Superior temporal gyrus (tissue), 1 donor: Measurements from ENCODE around the gene PITX1.

Source experiments
- DNase-seq: peaks from one replicate; pipeline ENCODE4 v3.0.0-alpha.2; 2016; ENCODE audit errors: extremely low spot score

Gene PITX1

DNA sequence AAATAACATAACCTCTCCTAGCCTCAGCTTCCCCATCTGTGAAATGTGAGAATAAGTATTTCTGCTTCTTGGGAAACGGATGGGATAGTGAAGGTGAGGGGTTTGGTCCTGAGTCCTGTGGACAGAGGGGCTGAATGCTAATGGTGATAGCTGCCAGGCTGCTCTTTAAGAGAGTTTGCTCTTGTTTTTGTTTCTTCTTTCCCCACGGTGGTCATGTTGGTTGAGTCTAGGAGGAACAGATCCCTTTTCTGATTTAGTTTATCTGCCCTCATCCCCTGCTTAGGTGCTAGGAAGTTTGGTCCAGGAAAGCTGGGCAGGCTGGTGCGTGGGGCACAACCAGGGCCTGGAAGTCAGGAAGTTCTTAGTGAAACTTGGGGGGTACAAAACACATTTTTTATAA is 7.7 kb upstream of the PITX1 start:
- DNase-seq, result no peak

DNA sequence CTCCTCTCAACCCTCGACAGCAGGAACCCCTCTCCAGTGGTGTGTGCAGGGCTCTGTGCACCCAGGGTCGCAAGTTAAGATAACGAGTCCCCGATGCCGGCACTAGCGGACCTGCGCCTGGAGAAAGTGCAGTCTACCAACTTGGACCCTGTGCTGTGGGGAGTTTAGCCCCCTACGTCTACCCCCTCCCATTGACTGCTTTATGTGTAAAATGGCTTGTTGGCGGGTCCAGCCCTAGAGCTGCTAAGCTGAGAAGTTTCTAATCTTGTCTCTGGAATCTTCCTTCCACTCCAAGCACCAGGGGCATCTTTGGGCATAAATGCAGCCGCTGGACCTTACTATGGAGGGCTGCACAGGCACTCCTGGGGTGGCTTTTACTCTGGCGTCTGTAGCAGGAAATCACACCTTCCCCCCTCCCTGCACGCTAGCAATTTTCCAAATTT is 7.1 kb upstream of the PITX1 start:
- DNase-seq, result no peak

DNA sequence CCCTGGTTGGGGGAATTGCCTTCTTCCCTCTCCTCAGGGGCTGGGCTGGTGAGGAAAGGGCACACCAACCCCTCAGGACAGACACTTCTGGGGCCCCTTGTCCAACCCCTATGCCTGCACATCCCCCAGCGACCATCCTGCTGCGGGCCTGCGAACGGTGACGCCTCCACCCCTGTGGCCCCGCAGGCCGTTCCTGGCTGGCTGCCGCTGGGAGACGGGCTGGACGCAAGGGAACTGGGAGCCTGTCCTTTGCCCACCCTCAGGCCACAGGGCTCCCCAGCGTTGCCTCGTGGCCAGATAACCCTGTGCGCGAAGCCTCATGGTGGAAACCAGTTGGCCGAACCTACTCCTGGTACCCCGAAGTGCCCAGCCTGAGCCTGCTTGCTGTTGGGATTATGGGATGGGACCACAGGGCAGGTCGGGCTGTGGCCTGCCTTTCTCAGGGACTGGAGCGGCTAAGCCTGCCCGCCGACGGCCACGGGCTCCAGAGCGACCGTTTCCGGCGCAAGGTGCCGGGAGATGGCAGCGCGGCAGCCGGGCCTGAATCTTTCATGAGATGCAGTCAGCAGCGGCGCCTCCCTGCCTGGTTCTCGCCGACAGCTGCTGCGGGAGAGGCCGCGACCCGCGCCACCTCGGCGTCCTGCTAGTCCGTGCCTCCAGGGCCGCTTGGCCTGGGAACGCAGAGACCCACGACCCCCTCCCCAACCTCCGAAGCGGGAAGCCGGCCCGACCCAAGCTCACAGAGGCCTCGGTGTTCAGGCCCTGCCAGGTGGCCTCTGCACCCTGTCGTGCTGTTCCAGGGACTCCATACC is 6.5 kb upstream of the PITX1 start:
- DNase-seq, result no peak

DNA sequence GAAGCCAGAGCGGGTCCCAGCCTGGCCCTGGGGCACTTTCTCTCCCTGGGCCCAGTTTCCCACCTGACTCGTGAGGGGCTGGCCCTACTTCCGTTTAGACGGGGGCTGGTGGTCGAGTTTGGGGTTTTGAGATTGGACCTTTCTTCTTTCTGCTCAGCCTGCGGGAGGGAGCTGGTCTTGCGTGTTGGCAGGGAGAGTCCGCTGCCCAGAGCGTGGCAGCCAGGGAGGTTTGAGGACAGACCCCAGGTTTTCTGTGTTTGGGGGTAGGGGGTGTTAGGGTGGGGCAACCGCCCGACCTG is 6.0 kb upstream of the PITX1 start:
- no peak for DNase-seq

DNA sequence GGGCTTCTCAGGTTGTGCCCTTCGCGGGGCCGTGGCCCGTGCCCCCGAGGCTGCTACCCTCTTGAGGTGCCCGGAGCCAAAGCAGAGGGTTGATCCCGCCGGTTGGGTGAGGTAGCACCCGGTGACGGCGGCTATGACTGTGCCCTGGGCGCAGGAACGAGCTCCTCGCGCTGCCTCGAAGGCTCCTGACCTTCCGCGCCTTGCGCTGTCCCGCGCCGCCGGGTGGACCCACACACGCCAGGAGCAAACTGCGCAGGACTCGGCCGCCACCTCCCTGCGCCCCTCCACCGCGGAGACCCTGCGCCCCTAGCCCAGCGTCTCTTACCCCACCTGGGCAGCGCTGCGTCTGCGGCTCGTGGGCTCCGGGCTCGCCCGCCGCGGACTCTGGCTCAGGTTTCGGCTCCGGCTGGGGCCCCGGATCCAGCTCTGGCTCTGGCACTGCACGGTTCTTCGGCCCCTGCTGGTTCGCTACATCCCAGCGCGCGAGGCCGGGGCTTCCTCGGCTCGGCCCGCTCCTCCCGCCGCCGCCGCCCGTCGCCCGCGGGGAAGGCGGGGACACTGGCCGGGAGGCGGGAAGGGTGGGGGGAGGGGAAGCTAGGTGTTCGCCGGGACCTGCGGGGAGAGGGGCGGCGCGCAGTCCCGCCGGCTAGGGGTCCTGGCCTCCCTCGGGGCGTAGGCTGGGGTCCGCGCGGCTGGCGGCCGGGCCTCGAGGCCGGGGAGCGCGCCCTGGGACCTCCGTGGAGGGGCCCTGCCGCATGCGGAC is 5.4 kb upstream of the PITX1 start:
- no peak for DNase-seq

DNA sequence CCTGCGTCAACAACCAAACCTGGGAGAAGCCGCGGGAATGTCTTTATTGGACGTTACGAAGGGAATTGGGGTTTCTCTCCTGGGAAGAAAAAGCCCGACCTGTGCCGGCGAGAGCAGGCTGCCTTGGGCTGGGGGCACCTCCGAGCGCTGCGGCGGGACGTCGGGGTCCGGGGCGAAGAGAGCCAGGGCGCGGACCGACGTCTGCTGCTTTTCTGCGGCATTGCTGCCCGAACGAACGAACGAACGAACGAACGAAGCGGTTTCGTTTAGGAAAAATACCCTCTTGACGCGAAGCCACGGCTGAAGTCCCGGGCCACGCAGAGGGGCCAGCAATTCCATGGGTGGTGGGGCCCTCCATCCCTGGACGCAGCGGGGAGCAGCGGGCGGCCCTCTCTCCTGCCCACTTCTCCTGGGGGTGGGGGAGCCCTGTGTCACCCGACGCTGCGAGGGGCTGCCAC is 4.8 kb upstream of the PITX1 start:
- DNase-seq, result no peak

DNA sequence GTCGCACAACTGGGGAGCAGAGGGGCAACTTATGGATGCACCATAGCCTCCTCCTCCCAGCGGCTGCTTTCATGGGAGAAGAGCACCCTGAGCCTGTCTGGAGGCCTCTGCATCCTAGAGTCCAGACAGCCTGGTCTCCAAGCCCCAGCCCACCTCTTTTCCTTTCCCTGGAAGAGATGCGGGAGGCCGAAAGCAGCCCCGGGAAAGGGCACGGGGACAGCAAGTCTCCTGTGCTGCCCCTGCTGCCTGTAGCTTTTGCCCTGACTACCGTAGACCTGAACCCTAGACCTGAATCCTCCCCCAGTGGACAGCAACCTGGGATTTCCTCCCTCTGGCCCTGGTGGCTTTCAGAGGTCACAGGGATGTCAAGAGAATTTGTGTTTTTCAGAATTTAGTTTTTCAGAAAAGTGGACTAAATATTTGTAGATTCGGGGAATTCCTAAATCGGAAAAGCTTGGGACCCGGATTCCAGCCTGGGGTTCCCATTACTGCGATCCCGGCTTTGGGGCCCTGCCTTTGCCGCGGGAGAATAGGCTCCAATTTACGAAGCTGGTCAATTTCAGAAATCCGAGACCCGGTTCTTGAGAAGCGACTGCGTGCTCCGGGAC is 4.3 kb upstream of the PITX1 start:
- no peak for DNase-seq

DNA sequence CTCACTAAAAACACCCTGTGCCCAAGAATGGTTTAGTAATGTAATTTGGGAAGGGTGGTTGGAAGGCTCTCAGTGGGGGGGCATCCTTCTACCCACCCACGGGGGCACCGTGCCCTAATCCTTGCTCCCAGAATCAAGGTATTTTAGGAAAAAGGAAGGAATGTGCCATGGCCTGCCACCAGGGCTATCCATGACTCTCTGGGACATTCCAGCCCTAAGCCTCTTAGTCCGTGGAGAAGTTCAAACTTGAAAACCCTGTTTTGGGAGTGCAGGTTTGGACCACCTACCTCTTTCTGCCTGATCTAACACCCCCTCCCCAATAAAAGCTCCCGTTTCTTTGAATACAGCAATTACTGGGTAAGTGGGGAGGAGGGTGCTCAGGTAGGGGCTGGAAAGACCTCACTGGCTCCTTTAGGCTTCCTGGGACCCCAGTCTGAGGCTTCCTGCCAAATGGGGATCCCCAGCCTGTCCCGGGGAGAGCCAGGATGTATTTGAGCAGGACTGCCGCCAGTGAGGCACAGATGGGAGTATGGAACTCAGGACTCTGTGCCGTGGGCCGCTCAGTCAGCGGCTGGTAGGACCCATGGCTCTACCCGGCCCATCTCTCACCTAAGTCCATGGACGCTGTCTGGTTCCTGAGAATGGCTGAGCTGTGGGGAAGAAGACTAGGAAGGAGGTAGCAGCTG is 3.6 kb upstream of the PITX1 start:
- no peak for DNase-seq

DNA sequence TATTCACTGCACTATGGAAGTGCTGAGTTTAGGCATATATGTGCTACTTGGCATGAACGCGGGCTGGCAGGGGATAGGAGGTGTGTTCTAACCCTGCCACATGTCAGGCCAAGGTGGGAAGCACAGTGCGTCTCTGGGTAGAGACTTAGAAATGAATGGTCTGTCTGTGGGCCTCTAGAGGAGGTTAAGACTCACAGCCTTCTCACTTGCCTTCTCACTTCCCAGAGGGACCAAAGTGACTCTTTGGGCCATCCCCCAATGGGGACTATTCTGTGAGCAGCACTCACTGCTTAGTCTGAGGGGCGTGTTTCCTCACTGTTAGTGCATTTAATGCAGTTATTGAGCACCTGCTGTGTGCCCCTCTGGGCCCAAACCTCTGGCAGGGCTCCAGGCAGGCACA is 2.4 kb upstream of the PITX1 start:
- no peak for DNase-seq

DNA sequence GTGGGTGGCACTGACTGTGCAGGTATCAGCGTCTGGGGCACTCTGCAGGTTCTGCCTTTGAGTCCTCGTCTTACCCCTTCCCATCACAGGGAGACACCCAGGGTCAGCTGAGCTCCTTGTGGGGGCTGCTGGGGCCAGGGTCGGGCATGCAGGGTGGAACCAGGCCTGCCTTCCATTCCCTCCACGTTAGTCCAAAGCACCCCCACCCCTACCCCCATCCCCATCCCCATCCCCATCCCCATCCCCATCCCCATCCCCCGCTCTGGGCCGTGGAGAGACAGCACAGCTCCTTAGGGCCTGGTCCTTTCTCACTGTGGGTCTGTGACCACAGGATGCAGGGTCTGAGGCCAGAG is 1.6 kb upstream of the PITX1 start:
- no peak for DNase-seq

DNA sequence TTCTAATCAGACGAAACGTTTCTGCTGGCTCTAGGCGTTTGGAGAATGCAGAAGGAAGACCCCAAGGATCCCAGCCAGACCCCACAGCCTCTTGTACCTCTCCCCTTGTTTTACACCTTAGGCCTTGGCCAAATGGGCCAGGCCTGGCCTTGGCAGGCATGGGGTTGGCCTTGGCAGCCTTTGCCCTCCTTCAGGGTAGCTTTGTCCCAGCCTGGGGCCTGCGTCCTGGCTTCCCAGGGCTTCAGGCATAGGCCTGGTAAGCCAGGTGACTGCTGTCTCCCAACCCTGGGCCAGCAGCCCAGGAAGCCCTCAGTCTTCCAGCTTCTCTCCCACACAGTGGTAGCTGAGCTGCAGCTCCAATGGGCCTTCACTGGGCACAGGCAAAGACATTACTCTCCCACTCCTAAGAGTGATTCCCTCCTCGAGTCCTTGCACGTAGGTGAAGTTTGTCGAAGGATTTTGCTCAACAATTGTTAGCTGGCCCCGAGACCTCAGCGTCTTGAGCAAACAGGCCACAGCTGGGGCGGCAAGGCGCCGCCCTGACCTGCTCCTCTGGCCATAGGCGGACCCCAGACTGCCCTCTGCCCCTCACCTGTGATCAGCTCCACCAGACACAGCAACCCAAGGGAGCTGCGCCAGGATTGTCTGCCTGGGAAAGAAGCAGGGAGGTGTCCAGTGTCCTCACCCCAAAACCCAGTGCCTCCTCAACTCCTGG is 1.1 kb upstream of the PITX1 start:
- no peak for DNase-seq

DNA sequence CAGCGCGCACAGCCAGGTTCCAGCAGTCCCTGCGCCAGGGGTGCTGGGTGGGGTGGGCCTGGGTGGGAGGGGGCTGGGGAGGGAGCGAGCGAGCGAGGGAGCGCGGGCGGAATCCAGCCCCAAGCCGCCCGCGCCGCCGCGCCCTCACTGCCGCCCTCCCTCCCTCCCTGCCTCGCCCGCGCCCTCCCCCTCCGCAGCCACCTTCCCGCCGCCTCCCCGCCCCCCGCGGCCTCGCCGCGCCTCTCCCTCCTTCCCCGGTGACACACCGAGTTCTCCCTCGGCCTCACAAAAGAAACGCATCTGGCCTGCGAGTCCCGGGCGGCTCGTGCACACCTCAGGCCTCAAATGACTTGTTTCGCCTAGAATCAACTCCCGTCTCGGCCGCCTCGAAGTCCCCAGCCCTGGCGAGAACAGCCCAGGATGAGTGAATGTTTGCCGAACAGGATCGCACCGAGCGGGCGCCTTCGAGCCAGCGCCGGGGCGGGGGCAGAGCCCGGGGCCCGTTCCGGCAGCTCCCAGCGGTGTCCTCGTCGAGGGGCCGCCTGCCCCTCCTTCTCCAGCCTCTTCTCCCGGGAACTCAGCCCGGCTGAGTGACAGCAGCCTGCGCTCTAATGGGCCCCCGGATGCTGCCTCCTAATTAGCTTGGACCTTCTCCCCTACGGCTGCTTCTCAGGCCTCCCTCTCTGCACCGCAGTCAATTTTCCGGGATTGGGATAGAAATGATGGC is 371 bp upstream of the PITX1 start:
- DNase-seq, result no peak

DNA sequence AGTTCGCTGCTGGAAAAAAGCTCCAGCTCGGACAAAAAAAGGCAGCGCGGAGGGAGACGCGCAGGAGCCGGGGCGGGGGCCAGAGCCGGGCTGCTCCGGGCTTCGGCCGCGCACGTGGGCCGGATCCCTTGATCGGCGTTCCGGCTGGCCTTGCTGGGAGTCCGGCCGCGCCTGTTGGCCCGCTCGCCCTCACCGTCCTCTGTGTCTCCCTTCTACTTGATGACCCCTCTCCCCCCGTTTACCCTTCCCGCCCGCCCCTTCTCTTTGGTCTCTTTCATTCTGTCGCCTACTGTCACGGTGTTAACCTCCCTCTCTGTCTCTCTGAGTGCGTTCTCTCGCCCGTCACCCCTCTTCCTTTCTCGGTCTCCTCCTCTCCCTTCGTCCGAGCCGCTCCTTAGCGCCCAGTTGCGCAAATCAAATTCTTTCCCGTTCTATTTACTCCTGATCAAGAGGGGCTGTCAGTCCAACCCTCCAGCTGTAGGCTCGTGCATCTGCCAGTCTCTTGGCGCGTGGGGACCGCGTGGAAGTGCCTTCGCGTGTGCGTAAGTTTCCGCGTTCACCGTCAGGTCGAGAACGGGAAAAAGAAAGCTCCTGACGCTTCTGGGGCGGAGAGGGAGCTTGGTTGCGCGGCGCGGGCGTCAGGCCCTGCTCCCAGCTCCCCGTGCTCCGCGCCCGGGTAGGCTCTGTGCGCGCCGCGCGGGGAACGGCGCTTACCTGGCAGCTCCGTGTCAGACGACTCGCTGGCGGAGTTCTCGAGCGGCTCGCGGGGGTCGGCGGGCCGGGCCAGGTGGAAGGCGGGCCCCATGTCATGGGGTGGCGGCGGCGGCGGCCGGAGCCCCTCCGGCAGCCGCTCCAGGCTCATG is 798 bp downstream of the PITX1 start:
- DNase-seq, result no peak

DNA sequence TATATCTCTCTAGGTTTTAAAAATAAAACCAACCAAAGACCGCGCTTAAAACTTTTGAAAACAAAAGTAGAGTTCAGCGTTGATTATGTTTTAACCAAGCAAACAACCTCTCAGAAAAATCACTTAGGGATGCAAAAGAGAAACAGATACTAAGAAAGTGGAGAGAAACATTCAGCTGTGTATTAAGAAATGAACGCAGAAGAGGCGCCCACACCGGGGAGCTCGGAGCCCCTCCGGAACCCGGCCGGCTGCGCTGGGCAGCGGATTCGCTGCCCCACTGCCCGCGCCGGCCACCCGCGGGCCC is 1.4 kb downstream of the PITX1 start:
- DNase-seq, result no peak

DNA sequence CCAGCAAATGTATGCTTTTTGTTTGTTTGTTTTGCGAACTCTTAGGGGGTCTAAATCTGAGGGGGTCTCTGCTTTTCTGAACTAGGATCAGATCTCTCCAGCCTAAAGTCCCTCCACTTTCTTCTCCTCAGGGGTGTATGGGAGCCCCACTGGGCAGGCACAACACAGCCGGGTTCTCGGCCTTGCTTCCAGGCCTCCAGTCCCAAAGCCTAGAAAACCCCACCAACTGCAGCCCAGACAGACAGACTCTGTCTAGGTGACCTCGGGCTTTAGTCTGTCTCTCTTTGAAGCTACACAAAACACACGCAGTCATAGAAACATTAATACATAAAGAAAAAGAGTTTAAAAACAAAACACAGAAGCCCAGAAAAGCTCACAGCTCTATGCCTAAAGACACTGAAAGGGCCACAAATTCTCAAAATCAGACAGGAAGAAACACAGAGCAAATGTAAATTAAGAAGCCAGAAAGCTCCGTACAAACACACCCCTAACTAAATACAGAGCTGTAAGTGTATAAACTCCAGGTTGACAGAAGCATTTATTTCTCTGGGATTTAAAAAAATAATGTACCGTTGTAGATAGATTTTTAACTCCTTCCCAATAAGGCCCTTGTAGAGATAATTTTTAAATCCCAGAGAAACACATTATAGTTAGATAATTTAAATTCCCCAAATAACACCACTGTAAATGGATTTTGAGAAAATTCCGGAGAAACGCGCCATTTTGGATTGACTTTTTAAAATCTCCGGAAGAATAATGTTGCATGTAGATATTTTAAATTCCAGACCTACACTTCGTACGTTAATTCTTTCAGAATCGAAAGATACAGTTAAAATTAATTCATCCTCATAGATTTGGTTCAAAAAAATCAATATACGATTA is 2.0 kb downstream of the PITX1 start:
- DNase-seq, result no peak

DNA sequence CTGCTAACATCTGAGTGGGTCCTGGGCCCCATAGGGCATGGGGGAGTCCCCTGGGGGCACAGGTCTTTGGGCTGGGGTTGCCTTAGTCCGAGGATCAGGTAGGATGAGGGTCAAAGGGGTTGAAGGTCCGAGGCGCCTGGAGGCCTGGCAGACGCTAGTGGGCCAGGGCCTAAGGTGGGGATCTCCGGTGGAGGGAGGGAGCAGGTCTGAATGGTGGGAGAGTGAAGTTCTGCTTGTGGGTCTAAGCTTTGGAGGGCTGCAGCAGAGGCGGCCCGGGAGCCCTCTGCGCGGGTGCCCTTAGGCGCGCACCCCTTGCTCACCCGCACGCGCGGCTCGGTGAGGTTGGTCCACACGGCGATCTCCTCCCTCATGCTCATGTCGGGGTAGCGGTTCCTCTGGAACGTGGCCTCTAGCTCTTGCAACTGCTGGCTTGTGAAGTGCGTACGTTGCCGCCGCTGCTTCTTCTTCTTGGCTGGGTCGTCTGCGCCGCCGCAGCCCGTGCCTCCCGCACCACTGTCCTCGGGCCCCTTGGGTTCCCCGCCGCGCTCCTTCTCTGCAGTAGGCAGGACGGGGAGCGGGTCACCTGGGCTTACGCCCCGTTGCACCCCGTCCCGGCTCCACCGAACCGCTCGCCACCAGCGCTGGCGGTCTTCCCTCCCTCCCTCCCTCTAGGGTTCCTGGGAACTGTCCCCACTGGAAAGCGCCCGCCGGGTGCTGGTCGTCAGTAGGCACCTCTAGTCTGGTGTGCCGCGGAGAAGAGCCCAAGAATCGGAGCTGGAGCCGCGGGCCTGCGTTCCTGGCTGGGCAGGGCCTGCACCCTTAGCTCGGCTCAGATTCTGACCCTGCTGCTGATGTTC is 2.8 kb downstream of the PITX1 start:
- DNase-seq, result no peak

DNA sequence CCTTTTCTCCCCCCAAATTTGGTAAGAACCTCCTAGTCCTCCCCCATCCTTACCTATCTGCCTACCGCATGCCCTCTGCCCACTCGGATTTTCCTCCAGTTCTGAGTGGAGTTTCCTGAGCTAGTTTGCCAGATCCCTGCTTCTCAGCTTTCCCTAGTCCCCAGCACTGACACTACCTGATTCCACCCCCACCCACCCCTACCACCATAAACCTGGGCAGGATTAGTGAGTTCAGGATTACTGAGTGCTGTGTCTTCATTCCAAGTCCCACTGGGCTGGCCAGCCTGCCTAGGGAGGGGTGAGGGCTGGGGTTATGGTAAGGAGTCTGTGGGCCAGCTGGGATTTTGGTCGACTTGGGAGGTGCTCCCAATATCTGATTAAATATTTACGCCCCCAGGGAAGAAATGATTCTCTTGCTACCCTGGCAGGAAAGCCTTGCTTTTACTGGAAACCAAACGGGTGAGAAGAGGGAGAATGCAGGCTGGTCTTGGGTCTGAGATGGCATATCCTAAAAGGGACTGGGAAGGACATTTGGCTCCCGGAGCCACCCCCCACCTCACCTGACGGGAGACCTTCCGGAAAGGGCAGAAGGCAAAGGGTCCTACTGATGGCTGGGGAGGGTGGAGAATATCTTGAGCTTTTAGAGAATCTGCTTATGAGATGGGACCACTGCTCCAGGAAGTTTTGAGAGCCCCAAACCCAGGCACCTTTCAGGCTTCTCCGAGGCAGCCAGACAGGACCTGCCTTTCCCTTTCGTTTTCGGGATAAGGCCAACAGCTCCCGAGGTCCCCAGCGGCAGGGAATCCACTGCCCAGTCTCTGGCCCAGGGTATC is 3.7 kb downstream of the PITX1 start:
- no peak for DNase-seq
